HCT116 (cell line): ENCODE data around the gene NSD2. TPM values are rescaled to one million over a fixed set of nuclear protein-coding genes. Genes with fewer than 3 reads are reported as not detected.

ENCODE experiments used
- ATAC-seq: fragments of 200-7000 bp; cut with Tn5 transposase; 2 replicates; pipeline ENCODE4 v1.9.1; 2020; ENCODE audit warnings: mild to moderate bottlenecking, moderate library complexity
- BruUV-seq: library from RNA; stranded (reverse); fragments of 400-500 nt; replicated peaks from 2 replicates; lab custom pipeline; 2021; lab: Mats Ljungman, UMichigan
- CTCF ChIA-PET: fragments of 300-600 bp; sonication (Branson Sonifier 250); formaldehyde crosslinking; loops from one replicate; lab custom pipeline; 2021; ENCODE audit warnings: antibody characterized with exemption; lab: Charles Lee
- POLR2A ChIA-PET: fragments of 300-600, 350-600 bp; sonication (Branson Sonifier 250); formaldehyde crosslinking; loops from one replicate; lab custom pipeline; 2021; ENCODE audit warnings: antibody characterized with exemption; lab: Charles Lee
- RAD21 ChIA-PET, 2 experiments: fragments of 300-600 bp; sonication (Branson Sonifier 250); formaldehyde crosslinking; loops; one replicate each; lab custom pipeline; 2023; ENCODE audit warnings: low total read pairs in 2 of 2; ENCODE audit not compliant: uncharacterized antibody in 2 of 2, unreplicated experiment in 2 of 2, low non-redundant PET in 1 of 2; lab: Charles Lee
- DNase-seq: peaks from one replicate; pipeline ENCODE4 v3.0.0-alpha.2; 2010; ENCODE audit warnings: low read depth, low spot score
- H2AFZ ChIP-seq: fragments of 200-600 bp; shearing (Covaris generic), sonication (generic); 2 replicates; pipeline ENCODE4 v1.6.1; 2017; ENCODE audit warnings: low read depth, mixed run types, mixed read lengths, antibody characterized with exemption, low read length; ENCODE audit not compliant: poor library complexity, severe bottlenecking
- H3K27ac ChIP-seq: 2 replicates; pipeline ENCODE4 v1.5.1; 2012; ENCODE audit warnings: low read depth, low read length
- H3K27me3 ChIP-seq: fragments of 200-600 bp; sonication (generic); 2 replicates; pipeline ENCODE4 v1.6.1; 2016; ENCODE audit warnings: mixed run types, low read length, mixed read lengths; ENCODE audit not compliant: insufficient read depth
- H3K36me3 ChIP-seq, 2 experiments: fragments of 200-500 bp in 1 of 2; fragments of 200-600 bp in 1 of 2; sonication (Bioruptor generic) in 1 of 2; sonication (generic) in 1 of 2; 2 replicates each; pipeline versions ENCODE4 v1.5.1 to v1.6.1; 2014 to 2016; ENCODE audit warnings: low read length in 2 of 2, inconsistent platforms in 1 of 2, mixed read lengths in 1 of 2, mixed run types in 1 of 2; ENCODE audit not compliant: insufficient read depth in 2 of 2, control insufficient read depth in 1 of 2
- H3K4me1 ChIP-seq, 2 experiments: fragments of 200-600 bp in 1 of 2; sonication (generic) in 1 of 2; 2 replicates each; pipeline versions ENCODE4 v1.5.1 to v1.6.1; 2012 to 2017; ENCODE audit warnings: low read length in 2 of 2, inconsistent platforms in 1 of 2, mild to moderate bottlenecking in 1 of 2, mixed read lengths in 1 of 2, mixed run types in 1 of 2, moderate library complexity in 1 of 2; ENCODE audit not compliant: insufficient read depth in 2 of 2, control insufficient read depth in 1 of 2
- H3K4me2 ChIP-seq: fragments of 200-600 bp; sonication (generic); 2 replicates; pipeline ENCODE4 v1.6.1; 2017; ENCODE audit warnings: mixed run types, low read length, mixed read lengths
- H3K4me3 ChIP-seq, 2 experiments: fragments of 200-600 bp in 1 of 2; sonication (generic) in 1 of 2; replicated peaks in 1 of 2; 2 replicates each; pipeline ENCODE4 v1.5.1; 2011 to 2016; ENCODE audit warnings: low read length in 2 of 2, control low read depth in 1 of 2, low read depth in 1 of 2, mild to moderate bottlenecking in 1 of 2, mixed read lengths in 1 of 2, mixed run types in 1 of 2
- H3K79me2 ChIP-seq: fragments of 200-600 bp; sonication (generic); 2 replicates; pipeline ENCODE4 v1.6.1; 2017; ENCODE audit warnings: mild to moderate bottlenecking, mixed run types, low read length, moderate library complexity, mixed read lengths; ENCODE audit not compliant: insufficient read depth
- H3K9ac ChIP-seq: fragments of 200-600 bp; sonication (generic); 2 replicates; pipeline ENCODE4 v1.6.1; 2016; ENCODE audit warnings: low read length, mixed read lengths
- H3K9me2 ChIP-seq: fragments of 200-600 bp; sonication (generic), shearing (Covaris generic); 2 replicates; pipeline ENCODE4 v1.6.1; 2017; ENCODE audit warnings: mixed run types, mild to moderate bottlenecking, moderate library complexity; ENCODE audit not compliant: insufficient read depth
- H3K9me3 ChIP-seq, 2 experiments: fragments of 200-500 bp in 1 of 2; fragments of 200-600 bp in 1 of 2; sonication (Bioruptor generic) in 1 of 2; sonication (generic) in 1 of 2; 2 replicates each; pipeline ENCODE4 v1.6.1; 2014 to 2017; ENCODE audit warnings: low read length in 2 of 2, mixed read lengths in 2 of 2, inconsistent platforms in 1 of 2, low read depth in 1 of 2, mild to moderate bottlenecking in 1 of 2, mixed run types in 1 of 2, moderate library complexity in 1 of 2; ENCODE audit not compliant: control insufficient read depth in 1 of 2, insufficient read depth in 1 of 2
- H4K20me1 ChIP-seq: fragments of 200-600 bp; sonication (generic), shearing (Covaris generic); 2 replicates; pipeline ENCODE4 v1.6.1; 2017; ENCODE audit warnings: mixed run types, mild to moderate bottlenecking, moderate library complexity; ENCODE audit not compliant: insufficient read depth
- CBX3 ChIP-seq: IDR thresholded peaks from 2 replicates; pipeline ENCODE4 v1.6.1; 2012; ENCODE audit warnings: low read depth
- ELF1 ChIP-seq: IDR thresholded peaks from 2 replicates; pipeline ENCODE4 v1.6.1; 2012; ENCODE audit warnings: low read depth, borderline replicate concordance
- JUND ChIP-seq: IDR thresholded peaks from 2 replicates; pipeline ENCODE4 v1.6.1; 2012
- POLR2A ChIP-seq: IDR thresholded peaks from 2 replicates; pipeline ENCODE4 v1.7.0; 2011; ENCODE audit warnings: borderline replicate concordance; ENCODE audit not compliant: insufficient read depth, insufficient read length; ENCODE audit errors: extremely low read depth
- POLR2AphosphoS5 ChIP-seq: IDR thresholded peaks from 2 replicates; pipeline ENCODE4 v1.6.1; 2011; ENCODE audit warnings: mild to moderate bottlenecking, low read depth, low read length, moderate library complexity
- SIN3A ChIP-seq: IDR thresholded peaks from 2 replicates; pipeline ENCODE4 v1.6.1; 2012; ENCODE audit warnings: low read depth
- ZFX ChIP-seq: fragments of 450-650 bp; IDR thresholded peaks from 2 replicates; pipeline ENCODE4 v1.6.1; 2017
- intact Hi-C: fragments of 100-400 bp; cut with micrococcal nuclease; formaldehyde crosslinking; loops from 2 replicates; pipeline ENCODE4 v1.10.0; 2022
- total RNA-seq: library from RNA; stranded (reverse); gene quantifications from one replicate; pipeline ENCODE4 v1.2.1, GENCODE V29; 2021; ENCODE audit not compliant: unreplicated experiment
- TF ChIP-seq, protein P1 (sequence below): IDR thresholded peaks from 2 replicates; pipeline ENCODE4 v1.6.1; 2011; ENCODE audit warnings: mild to moderate bottlenecking, low read length, moderate library complexity; ENCODE audit not compliant: insufficient replicate concordance; ENCODE audit errors: extremely low read depth
- TF ChIP-seq, protein P2 (sequence below): IDR thresholded peaks from 2 replicates; pipeline ENCODE4 v1.6.1; 2012
- TF ChIP-seq, protein P3 (sequence below): IDR thresholded peaks from 2 replicates; pipeline ENCODE4 v1.6.1; 2012

NSD2 gene
- total RNA-seq, 1 experiment from 2014 or later: 145 TPM

DNA sequence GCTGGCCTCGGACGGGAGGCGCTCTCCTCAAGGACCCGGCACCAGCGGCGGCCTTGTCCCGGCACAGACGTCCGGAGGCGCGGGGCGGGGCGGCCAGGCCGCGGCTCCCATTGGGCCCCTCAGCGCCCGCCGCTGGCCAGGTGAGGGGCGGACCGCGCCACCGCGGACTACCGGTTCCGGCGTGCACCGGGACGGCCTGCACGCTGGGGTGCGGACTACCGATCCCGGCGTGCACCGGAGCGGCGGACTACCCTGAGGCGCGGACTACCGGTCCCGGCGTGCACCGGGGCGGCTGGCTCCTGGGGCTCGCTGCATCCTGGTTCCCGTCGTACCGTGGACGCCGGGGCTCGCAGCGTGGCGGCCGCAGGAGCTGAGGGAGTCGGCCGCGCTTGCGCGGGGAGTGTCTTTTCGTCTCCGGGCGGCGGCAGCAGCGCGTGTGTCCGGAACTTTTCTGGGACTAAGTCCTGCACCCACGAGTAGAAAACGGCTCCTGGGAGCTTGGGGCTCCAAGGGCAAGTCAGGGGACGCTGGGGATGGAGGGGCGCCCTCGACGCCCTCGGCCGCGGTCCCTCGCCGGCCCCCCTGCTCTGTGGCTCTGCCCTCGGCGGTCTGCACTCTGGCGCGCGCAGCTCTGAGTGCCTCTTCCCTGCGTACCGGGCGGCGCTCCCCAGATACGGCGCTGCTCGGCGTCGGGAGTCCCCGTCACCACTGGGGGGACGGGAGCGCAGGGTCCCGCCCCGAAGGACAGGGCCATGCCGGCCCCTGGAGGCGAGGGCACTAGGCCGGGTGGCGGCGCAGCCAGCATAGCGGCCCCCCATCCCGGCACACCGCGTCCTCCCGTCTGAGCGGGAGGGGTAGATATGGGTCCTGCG lies 14.9 kb upstream of the NSD2 start, which contains the start of gene LETM1 (continued):
- TF ChIP-seq, protein P1, sequence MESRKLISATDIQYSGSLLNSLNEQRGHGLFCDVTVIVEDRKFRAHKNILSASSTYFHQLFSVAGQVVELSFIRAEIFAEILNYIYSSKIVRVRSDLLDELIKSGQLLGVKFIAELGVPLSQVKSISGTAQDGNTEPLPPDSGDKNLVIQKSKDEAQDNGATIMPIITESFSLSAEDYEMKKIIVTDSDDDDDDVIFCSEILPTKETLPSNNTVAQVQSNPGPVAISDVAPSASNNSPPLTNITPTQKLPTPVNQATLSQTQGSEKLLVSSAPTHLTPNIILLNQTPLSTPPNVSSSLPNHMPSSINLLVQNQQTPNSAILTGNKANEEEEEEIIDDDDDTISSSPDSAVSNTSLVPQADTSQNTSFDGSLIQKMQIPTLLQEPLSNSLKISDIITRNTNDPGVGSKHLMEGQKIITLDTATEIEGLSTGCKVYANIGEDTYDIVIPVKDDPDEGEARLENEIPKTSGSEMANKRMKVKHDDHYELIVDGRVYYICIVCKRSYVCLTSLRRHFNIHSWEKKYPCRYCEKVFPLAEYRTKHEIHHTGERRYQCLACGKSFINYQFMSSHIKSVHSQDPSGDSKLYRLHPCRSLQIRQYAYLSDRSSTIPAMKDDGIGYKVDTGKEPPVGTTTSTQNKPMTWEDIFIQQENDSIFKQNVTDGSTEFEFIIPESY: no peak
- TF ChIP-seq, protein P2, sequence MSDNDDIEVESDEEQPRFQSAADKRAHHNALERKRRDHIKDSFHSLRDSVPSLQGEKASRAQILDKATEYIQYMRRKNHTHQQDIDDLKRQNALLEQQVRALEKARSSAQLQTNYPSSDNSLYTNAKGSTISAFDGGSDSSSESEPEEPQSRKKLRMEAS: no peak
- TF ChIP-seq JUND: no peak
- no peak for TF ChIP-seq CBX3
- no peak for TF ChIP-seq SIN3A

DNA sequence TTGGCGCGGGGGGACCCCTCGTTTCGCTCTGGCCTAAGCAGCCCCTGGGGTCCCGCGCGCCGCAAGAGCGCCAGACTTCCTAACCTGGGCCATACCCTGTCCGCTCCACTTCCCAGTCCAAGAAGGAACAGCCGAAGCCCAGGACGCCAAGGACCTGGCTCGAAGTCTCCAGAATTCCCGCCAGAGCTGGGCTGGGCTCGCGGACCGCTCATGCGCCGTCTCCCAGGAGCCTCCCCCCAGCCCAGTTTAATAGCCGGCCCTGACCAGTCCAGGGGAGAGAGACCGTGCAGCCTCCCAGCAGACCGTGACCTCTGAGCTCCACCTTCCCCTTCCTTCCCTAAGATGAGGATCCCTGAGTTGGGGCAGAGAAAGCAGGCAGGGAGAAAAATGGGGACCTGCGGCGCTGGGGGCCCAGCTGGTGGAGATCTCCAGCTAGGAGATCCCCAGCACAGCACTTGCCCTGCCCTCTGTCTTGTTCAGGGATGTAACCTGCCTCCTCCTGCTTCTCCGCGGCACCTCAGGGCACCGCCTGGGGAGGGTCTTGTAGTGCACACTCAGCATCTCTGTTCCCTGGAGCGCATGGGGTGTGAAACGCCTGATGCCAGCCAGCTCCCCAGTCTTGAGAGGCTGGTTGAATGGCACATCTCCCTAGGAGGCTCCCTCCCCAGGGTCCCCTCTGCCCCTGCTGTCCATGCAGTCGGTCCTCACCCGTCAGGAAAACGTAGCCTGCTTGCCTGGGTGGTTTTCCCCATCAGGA lies 14.1 kb upstream of the NSD2 start:
- CTCF ChIA-PET: interaction anchor here (1.6 kb wide), 1 partner anchor 11 kb away, joined by 3 read pairs; no protein-coding TSS in a partner anchor
- H3K4me1 ChIP-seq: peaks cover 25 to 34% of the 10 kb centered on the region in 2 experiments
- POLR2A ChIA-PET: interaction anchor here (1.8 kb wide), 1 partner anchor 13 kb away, joined by 4 read pairs; no protein-coding TSS in a partner anchor
- RAD21 ChIA-PET: no interaction called here
- no TSS peak for BruUV-seq
- TF ChIP-seq POLR2A (no peak), CBX3 (no peak), ZFX (no peak), POLR2AphosphoS5 (no peak), ELF1 (no peak)
- TF ChIP-seq, protein P1: no peak
- TF ChIP-seq, protein P3, sequence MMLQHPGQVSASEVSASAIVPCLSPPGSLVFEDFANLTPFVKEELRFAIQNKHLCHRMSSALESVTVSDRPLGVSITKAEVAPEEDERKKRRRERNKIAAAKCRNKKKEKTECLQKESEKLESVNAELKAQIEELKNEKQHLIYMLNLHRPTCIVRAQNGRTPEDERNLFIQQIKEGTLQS: no peak
- peaks cover 54% of the 10 kb centered on the region for H3K79me2 ChIP-seq
- H3K9me2 ChIP-seq: no peaks in the 10 kb centered on the region
- no peaks in the 10 kb centered on the region for H3K27me3 ChIP-seq
- DNase-seq: no peak
- H3K9ac ChIP-seq: peak overlapping the region; percentile 94
- peak overlapping the region; percentile 76 to 91 for H3K4me3 ChIP-seq
- peak overlapping the region; percentile 94 for H3K4me2 ChIP-seq
- H3K9me3 ChIP-seq: no peaks in the 10 kb centered on the region
- no peak overlapping the region for H2AFZ ChIP-seq
- peak; percentile 10 for ATAC-seq
- H3K27ac ChIP-seq: peak overlapping the region; percentile 96
- peaks cover 8% of the 10 kb centered on the region; the same call in 1 of the 2 replicates for H4K20me1 ChIP-seq
- intact Hi-C loops: no loop called here
- peaks cover 0 to 8% of the 10 kb centered on the region in 2 experiments; a peak in 1 of 4 replicates for H3K36me3 ChIP-seq
